ENCODE results near the gene KIAA0040.

KIAA0040 gene

DNA sequence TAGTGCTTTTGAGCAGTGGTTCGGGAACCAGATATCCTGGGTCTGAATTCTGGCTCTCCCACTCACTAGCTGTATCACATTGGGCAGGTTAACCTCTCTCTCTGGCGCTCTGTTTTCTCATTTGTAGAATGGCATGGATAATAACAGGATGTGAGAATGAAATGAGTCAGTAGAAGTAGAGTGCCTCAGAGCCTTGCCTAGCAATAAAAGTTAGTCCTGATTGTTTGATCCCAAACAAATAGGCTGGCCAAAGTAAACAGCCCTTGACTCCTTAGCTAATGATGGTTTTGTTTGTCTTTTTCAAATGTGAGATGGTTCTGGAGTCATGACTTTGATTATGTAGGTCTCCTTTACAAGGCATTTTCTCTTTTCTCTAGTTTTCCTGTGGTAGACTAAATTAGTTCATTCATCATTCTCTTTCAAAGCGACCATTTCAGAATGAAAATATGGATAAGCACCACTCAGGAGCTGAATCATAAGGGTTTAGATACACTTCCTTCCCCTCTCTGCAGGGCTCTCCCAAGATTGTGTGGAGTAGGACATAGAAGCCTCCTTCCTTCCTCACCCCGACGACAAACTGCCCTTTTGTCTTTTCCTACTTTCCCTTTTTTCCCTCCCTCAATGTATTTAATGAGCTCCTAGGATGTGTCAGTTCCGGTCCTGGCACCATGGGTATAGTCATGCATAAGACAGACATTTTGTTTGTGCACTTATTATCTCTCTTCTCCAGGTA lies 23.1 kb downstream of the KIAA0040 start:
- DNase-seq, result no peak

DNA sequence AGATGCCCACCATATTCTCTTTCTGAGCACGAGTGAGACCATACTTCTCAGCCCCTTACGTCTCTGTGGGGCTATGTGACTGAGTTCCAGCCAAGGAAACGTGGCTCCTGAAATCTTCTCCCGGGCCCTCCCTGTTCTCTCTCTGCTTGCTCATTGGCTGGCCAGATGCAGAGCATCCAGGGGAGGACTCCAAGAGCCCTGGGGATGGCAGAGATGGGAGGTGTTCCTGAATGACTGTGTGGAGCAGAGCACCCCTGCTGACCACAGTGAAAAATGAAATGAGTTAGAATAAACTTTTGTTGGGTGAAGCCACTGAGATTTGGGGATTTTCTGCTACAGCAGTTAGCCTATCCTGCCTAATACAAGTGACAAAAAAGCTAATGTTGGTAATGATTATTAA lies 23.8 kb downstream of the KIAA0040 start:
- no peak for DNase-seq

DNA sequence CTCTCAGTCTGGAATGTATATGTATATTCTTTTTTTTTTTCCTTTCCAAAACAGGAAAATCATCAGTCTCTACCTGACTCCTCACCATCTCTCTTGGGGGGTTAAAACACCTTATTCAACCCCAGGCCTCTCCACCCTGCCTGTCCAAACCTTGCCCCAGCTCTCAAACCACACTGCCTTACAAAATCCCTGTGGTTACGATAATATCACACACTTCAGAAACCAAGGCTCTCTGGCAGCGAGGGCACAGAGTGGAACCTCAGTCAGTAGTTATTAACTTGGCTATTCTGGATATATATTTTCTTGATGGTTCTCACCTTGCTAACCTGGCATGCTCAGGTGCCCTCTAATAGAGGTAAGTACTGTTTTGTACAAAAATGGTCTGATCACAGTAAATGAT lies 24.7 kb downstream of the KIAA0040 start:
- DNase-seq, result no peak

DNA sequence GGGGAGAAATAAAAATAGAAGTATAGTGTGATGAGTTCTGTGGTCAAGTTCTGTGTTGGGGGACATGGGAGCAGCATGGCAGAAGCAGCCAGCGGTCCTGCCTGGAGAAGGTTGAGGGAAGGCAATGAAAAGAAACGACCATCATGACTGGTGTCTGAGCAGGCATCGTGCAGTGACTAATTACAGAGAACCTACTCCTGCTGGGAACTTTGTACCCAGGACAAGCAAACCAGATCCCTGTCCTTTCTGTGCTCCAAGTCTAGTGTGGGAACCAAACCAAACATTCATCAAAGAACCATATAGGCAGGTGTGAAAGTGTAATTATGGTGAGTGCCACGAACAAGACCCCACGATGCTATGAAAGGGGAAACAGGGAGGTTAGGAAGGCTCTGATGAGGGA lies 25.8 kb downstream of the KIAA0040 start:
- no peak for DNase-seq

DNA sequence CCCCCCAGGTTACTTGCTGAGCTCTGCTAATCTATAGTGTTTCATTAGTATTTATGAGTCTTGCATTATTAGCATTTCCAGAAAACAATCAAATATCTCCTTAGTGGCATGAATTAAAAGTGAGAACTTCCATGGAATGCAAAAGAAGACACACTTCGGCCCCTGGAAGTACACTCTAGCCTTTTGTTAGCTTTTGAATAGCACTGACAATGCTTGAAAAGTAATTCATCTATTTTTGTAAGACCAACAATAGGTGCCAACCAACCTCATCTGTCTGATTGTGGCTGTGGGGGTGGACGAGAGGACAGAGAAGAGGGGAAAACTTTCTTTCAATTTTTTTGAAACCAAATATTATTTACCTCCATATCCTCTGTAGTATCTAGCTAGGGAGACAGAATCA lies 27.8 kb downstream of the KIAA0040 start:
- no peak for DNase-seq

DNA sequence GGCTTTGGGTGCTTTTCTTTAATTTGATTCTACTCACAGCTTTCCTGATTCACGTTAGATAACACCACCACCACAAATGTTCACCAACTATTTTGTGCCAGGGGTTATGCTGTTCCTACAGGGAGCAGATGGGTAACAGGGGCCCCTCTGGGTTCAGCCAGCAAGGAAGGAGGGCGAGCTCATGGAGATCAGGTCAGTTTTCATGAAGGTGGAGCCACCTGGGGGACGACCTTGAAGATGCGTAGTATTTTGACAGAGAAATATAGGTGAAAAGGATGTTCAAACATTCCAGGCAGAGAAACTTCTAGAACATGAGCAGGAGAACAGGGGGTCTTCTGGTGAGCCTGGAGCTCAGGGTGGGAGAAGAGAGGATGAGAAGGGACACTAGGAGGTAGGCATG lies 28.9 kb downstream of the KIAA0040 start:
- no peak for DNase-seq

DNA sequence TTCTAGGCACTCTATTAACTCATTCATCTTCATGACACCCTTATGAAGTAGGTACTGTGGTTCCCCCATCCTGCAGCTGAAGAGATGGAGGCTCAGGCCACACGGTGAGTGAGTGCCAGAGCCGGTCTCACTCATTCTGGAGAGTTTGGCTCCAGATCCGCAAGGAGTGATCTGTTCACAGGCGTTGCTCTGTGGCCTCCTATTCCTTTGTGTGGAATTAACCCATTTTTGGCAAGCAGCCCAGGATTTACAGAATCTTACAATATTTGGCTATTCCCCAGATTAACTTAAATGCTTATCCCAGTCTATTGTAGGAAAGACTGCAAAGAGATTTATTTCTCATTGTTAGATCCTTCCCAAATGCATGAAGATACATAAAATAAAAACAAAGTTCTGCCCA lies 29.6 kb downstream of the KIAA0040 start:
- DNase-seq, result no peak

DNA sequence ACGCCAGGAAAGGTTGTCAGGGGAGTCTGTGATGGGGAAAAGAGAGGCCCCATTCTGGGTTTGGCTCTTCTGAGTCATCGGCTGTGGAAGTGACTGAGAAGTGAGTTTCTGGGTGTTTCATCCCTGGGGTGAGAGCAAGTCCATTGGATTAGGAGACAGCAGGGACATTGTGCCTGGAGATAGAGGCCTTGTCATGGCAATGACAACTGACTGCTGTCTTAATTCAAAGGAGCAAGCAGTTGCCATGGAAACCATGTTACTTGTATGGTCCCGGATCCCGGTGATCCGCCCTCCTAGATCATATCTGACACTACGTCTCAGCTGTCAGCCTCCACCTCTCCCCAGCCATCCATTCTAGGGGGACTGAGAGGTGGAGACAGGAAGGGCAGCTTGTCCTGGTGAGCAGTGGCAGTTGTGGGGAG lies 34.4 kb downstream of the KIAA0040 start:
- no peak for DNase-seq

DNA sequence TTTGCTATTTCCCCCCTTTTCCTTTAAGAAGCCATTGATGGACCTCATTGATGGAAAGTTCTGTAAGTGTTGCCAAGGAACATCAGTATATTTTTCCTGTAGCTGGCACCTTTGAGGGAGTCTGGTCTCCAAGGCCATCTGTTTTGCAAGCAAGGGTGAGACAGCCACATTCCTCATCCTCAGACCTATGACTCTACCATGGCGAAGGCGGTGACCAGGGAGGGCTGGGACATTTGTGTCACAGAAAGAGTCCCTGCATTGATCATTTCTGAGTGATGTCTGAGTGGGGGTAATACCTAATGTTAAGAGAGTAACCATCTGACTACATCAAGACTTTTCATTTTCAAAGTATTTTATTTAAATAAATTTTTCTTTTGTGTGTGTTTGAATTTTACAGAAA lies 35.4 kb downstream of the KIAA0040 start:
- DNase-seq, result no peak

DNA sequence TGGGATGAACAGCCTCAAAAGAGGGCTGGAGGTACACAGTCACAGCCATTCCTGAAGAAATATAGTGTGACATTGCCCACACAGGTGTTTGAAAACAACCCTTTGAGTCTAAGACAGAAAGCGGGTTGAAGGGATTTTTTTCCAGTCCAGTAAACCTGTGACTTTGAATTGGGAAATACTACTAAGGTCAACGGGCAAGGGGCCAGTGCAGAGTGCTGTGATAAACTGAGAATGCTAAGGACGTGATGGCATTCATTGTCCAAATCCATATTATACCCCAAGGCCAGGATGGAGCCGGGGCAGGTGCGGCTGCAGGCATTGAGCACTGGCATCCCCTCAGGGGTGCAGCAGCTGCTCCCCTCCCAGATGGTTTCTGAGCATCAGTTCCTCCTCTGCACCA lies 36.6 kb downstream of the KIAA0040 start:
- DNase-seq, result no peak

DNA sequence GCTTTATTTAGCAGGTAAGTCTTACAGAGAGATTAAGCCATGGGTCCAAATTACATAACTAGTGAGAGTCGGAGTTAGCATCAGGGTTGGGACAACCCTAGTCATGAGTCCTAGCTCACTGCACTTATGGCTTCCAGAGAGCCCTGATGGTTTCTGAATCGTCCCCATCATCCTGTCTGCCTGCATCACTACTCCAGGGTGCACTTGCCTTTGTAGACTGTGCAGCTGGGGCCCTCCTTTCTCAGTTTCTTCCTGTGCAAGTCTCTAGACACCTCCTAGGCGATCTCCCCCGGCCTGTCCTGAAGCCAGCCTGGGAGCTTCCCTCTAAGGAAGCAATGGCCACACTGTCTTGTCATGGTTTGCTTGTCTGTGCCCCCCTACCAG lies 37.1 kb downstream of the KIAA0040 start:
- DNase-seq, result no peak

DNA sequence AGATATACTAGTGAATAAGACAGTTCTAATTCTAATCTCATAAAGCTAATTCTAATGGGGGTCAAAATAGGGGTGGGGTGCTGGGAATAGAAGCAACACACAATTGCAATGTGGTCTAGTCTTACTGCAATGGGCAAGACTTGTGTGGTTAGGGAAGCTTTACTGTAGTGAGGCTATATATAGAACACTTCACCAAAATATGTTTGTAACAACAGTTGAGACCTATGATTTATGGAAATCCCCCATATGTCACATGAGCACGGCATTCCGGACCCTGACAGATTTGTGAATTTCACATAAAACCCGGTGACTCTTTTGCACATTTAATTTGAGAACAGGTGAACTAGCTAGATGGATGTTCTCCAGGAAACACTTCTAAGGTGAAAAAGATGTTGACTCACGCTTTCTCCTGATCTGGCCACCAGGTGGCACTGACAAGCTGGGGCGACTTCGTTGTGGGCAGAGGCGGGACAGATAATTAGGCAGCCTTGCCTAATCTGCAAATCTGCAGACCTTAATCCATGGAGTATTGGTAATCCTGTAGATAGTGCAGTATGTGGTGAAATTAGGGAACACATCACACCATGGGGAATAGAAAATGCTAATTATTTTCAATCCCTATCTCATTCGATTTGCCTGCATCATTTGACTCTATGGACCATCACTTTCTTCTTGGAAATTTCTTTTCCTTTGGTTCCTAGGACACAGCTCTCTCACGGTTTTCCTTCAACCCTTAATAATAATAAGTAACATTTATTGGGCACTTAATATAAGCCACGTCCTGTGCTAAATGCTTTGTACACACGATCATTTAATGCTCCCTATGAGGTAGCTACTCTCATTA lies 37.7 kb downstream of the KIAA0040 start:
- peak; percentile 91 for DNase-seq

DNA sequence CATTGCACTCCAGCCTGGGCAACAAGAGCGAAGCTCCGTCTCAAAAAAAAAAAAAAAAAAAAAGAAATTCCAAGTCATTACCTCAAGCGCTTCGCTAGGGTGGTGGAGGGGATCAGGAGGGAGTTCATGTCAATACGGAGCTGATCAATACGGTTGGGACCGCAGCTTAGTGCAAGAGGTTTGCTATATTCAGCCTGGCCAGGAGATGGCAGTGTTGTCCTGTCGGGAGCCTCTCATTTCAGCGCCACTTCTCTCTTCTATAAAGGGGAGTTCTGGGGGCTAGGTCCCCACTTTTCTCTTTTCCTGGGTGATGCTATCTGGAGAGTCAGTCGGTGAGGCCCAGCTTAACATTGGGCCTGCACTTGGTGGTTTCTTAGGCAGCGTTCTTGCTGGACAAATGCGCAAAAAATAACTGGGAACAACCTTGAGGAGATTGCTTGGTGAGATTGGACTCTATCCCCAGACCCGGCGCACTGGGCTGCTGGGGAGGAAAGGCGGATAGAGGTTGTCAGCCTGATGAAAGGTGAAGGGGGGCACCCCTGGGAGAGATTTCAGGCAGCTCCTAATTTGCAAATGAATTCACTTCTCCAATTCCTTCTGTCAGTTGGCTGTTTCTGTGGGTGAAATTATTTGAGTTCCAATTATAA lies 40.4 kb downstream of the KIAA0040 start:
- peak; percentile 88 for DNase-seq

DNA sequence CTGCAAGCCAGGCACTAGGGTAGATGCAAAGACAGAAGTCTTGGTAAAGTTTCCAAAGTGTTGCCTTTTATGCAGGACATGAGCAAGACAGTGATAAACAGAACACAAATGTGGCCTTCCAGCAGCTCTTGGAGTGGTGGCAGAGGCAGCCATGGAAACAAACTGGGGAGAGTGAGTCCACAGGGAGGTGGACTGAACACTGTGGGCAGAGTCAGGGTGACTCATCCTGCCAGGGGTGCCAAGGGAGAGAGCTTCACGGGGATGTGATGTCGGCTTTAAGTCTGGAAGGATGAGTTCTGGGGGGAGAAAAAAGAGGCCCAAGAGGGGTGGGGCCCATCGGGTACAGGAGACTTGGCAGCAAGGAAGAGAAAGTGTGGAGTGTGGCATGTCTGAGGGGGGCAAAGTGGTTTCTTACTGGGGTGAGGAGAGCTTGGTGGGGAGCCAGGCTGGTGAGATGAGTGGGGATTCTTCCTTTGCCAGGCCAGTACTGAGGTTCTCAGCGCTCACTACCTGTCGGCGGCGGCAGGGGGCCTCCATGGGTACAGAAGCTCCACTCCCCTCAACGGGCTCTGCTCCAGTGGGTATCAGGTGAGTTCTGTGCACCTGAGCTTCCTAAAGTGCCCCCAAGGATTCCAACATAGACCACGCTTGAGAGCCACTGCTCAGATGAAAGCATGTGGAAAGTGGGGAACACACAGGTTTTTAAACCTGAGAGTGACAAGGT lies 41.8 kb downstream of the KIAA0040 start:
- no peak for DNase-seq

DNA sequence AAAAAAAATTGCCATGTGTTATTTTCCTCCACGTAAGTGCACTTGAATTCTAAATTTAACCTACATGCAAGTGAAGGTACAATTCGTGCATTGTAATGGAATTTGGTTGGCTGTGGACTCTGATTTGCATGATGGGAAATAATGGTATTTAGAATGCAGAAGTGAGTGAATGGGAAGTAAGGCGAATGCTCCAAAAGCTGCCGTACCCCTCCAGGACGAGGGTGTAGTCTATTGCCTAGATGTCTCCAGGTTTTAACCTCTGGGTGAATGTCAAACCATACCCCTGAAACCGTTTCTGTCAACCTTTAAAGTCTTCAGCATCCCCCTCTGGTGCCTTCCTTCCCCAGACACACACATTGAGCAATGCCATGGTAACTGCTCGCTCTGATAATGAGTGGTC lies 44.5 kb downstream of the KIAA0040 start:
- no peak for DNase-seq

DNA sequence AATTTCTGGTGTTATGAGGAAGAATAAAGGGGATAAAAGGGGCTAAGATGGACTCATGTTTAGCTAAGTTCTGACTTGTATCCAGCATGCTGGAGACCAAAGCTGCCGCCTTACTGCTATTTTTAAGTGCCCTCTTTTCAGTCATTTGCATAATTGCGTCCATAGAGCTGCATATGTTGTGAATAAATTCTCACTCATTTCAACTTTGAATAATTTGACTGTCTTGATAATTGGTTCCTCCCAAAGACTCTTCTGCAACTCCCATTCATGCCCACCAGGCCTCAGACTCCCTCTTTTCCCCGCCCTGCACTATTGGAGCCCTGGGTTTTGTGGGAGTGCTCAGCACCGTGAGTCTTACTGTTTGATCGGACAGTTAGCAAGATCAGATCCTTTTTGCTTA lies 45.0 kb downstream of the KIAA0040 start:
- no peak for DNase-seq

DNA sequence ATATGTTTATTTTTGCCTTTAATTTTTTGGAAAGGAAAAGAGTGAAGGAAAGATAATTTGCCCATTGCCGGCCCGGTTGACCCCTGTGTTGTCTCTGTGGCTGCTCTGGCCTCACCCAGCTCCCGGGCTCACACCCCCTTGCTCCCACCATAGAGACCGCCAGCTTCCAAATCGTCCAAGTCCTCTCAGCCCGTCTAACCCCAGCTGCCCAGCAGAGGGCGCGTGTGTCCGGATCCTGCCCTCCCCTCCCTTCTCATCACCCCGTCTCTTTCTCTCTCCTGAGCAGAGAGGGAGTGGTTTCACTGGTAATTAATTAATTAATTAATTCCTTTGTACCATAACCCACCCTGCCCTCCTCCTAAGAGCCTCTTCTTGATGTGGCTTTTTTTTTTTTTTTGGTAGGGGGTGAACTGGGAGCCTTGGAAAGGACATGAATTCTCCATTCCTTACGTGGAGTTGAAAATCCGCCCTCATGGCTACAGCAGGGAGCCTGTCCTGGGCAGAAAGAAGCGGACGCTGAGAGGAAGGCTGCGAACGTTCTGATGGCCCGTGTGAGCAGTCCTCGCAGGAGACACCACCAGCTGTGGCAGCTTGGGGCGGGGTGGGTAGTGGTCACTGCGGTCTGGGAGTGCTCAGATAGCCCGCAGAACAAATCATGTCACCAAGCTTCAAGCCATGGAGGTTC lies 45.9 kb downstream of the KIAA0040 start:
- DNase-seq, result peak; percentile 88

DNA sequence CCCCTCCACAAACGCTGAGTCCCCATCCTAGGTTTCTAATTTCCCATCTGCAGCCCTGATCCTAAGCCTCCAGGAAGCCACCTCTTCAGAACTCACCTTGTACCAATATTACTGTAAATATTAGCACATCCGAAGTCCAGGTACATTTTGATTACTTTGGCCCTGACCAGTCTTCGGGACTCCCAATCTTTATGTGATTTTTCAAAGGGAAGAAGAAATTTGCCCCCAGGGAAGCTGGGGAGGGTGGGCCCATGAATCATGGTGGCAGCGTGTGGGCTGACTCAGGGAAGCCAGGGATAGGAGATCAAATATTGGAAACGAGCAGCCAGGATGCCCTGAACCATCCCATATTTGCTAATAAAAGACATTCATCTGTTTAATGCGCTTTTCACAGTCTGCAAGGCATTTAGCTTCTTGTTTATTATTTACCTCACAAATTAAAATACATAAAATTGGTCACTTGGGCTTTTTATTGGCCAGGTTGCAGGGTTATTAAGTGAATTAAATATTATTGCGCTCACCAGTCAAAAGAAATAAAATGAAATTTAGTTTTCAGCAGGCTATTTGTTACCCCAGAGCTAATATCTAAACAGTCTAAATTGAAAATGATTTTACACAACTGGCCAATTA lies 46.6 kb downstream of the KIAA0040 start:
- no peak for DNase-seq

DNA sequence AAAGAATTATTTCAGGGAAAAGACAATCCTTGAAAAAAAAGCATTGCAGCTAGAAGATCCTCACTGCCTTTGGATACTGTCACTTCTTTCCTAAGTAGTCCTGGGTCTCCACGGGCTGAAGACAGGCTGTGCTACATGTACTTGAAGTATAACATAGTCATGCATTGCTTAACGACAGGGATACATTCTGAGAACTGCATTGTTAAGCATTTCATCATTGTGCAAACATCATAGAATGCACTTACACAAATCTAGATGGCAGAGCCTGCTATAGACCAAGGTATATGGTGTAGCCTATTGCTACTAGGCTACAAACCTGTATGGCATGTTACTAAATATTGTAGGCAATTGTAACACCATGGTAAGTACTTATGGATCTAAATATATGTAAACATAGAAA lies 54.0 kb downstream of the KIAA0040 start:
- no peak for DNase-seq

DNA sequence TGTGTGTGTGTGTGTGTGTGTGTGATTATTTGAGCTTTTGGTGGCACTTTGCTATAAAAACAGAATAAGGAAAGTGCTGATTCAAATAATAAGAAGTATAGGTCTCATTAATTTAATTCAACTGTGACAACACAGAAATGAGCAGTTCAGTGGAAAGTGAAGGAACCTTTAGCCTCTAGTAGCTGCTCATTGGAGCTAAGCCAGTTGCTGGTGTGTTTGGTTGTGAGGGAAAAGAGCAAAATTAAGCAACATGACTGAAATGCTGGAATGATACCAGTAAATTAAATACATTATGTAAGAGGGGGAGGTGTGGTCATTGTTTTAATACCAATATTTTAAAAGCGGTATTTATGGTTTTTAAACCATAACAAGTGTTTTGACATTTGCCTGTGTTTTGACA lies 55.2 kb downstream of the KIAA0040 start:
- no peak for DNase-seq

DNA sequence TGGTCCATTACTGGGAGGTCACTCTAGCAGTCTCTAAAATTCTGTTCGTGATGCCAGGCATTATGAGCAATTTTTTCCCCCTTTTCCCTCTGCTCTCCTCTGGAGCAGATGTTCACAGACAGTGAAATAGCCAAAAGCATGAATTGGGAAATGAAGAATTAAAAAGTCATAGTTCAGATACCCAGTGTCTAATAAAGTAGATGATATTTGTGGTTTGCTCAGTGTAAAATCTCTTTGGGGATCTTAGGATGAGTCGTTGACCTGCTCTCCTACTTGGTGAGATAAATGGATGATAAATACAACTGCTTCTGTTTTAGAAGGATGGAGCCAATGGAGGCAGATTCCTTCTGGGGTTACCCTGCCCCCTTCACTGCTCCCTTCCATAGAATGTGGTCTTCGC lies 56.3 kb downstream of the KIAA0040 start:
- no peak for DNase-seq

DNA sequence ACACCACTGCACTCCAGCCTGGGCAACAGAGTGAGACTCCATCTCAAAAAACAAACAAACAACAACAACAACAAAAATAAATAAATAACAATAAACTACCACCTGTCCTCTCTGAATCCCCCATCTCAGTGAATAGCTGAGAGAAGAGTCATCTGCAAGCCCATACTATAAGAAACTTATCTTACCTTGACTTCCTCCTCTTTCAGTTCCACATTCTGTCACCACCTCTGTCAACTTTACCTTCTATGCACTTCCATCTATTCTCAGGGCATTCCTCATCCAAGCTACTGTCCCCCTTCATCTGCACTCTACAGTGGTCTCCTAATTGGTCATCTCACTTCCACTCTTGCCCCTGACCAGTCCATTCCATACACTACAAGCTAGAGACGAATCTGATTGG lies 58.1 kb downstream of the KIAA0040 start:
- no peak for DNase-seq
